LHCN-M2 (cell line): ENCODE results near the gene TM4SF20. TPM values are rescaled to one million over a fixed set of nuclear protein-coding genes. Genes with fewer than 3 reads are reported as not detected.
"Not testable (repeated sequence)": the region's sequence is repeated elsewhere in the genome, so short reads cannot be mapped to it uniquely, and the experiment has no call there.

Source experiments
- DNase-seq: peaks from one replicate; pipeline ENCODE4 v3.0.0-alpha.2; 2012; ENCODE audit warnings: low read depth
- total RNA-seq: library from RNA; depleted of rRNA; stranded (reverse); fragments of >200 nt; gene quantifications from 2 replicates; pipeline ENCODE4 v1.2.3, GENCODE V29; 2014

The TM4SF20 gene
- total RNA-seq, 1 experiment from 2014 or later = not detected

GRCh38 chr2:227398684-227399670 lies 19.9 kb upstream of the TM4SF20 start:
- DNase-seq = no peak

GRCh38 chr2:227397562-227397961 lies 18.5 kb upstream of the TM4SF20 start:
- DNase-seq = no peak

- DNase-seq = no peak
These were observed 16.4 kb upstream of the TM4SF20 start for GRCh38 chr2:227395556-227395955.

- no peak for DNase-seq
These were observed 15.3 kb upstream of the TM4SF20 start for GRCh38 chr2:227394401-227394800.

- no peak for DNase-seq
These were observed 11.6 kb upstream of the TM4SF20 start for GRCh38 chr2:227390468-227391256.

- DNase-seq = no peak
These were observed 10.6 kb upstream of the TM4SF20 start for GRCh38 chr2:227389661-227390060.

GRCh38 chr2:227389231-227389630 lies 10.1 kb upstream of the TM4SF20 start:
- no peak for DNase-seq

GRCh38 chr2:227388537-227389011 lies 9.5 kb upstream of the TM4SF20 start:
- DNase-seq = peak; percentile 93

GRCh38 chr2:227387583-227387982 lies 8.5 kb upstream of the TM4SF20 start, which contains the start of gene SCYGR1:
Gene SCYGR1, minus strand, starts transcription at chr2:227387949. Its CDS starts 0 bp downstream, at chr2:227387949.
- DNase-seq = not testable (repeated sequence)

- DNase-seq = no peak
These were observed 7.5 kb upstream of the TM4SF20 start for GRCh38 chr2:227386630-227387029.

GRCh38 chr2:227383686-227384085 lies 4.6 kb upstream of the TM4SF20 start:
- no peak for DNase-seq

- DNase-seq = not testable (repeated sequence)
These were observed 3.2 kb upstream of the TM4SF20 start for GRCh38 chr2:227382241-227382835.

GRCh38 chr2:227378371-227378782 lies 729 bp downstream of the TM4SF20 start:
- DNase-seq = no peak

GRCh38 chr2:227377467-227378351 lies 1.4 kb downstream of the TM4SF20 start:
- DNase-seq = no peak

- peak; percentile 41 for DNase-seq
These were observed 2.3 kb downstream of the TM4SF20 start for GRCh38 chr2:227376656-227377396.

GRCh38 chr2:227374158-227374557 lies 4.9 kb downstream of the TM4SF20 start:
- DNase-seq = no peak

- DNase-seq = no peak
These were observed 5.7 kb downstream of the TM4SF20 start for GRCh38 chr2:227373389-227373788.

GRCh38 chr2:227370791-227371312 lies 8.3 kb downstream of the TM4SF20 start:
- peak; percentile 52 for DNase-seq

- DNase-seq = no peak
These were observed 9.0 kb downstream of the TM4SF20 start for GRCh38 chr2:227370092-227370491.

GRCh38 chr2:227368574-227368973 lies 10.5 kb downstream of the TM4SF20 start:
- DNase-seq = no peak
